K562 (cell line): ENCODE measurements around the gene HOXB4. TPM values are rescaled to one million over a fixed set of nuclear protein-coding genes. Genes with fewer than 3 reads are reported as not detected.

ENCODE experiments used
- ATAC-seq: fragments of 200-7000 bp; cut with Tn5 transposase; 3 replicates; pipeline ENCODE4 v1.9.1; 2020; ENCODE audit warnings: moderate library complexity
- BruUV-seq: library from RNA; stranded (reverse); fragments of 400-500 nt; replicated peaks from 2 replicates; lab custom pipeline; 2021; lab: Mats Ljungman, UMichigan
- CTCF ChIA-PET: fragments of 300-600 bp; formaldehyde crosslinking; extraction: SDS; loops from one replicate; lab custom pipeline; 2021; ENCODE audit warnings: low intra/inter-chr PET ratio; lab: Yijun Ruan, JAX
- POLR2A ChIA-PET: fragments of 300-600, 350-650 bp; sonication (Branson Sonifier 250); formaldehyde crosslinking; extraction: SDS; loops from one replicate; lab custom pipeline; 2021; ENCODE audit warnings: antibody characterized with exemption, inconsistent platforms; lab: Yijun Ruan, JAX
- DNase-seq, 4 experiments: peaks; one replicate each; pipeline versions ENCODE4 v3.0.0 to v3.0.0-alpha.2; 2011 to 2018; ENCODE audit warnings: low spot score in 3 of 4, mixed read lengths in 3 of 4; ENCODE audit errors: extremely low read depth in 1 of 4
- FAIRE-seq: peaks from 2 replicates; lab custom pipeline; 2011; peaks lifted over from hg19 to GRCh38; lab: Jason Lieb, UNC
- H2AFZ ChIP-seq: 2 replicates; pipeline ENCODE4 v1.6.0; 2011; ENCODE audit warnings: low read depth, low read length, control low read depth, inconsistent platforms
- H3K27ac ChIP-seq: fragments of 200-600 bp; 3 replicates; pipeline ENCODE4 v1.8.0; 2011; ENCODE audit warnings: low read depth, mild to moderate bottlenecking, control low read depth, inconsistent platforms, low read length, moderate library complexity, mixed read lengths; ENCODE audit errors: extremely low read depth
- H3K27me3 ChIP-seq, 2 experiments: fragments of 300-600 bp in 1 of 2; 2 replicates in 1 of 2; 3 replicates in 1 of 2; pipeline versions ENCODE4 v1.6.0 to v1.8.0; 2011; ENCODE audit warnings: inconsistent platforms in 2 of 2, low read length in 2 of 2, mild to moderate bottlenecking in 1 of 2, mixed read lengths in 1 of 2, moderate library complexity in 1 of 2; ENCODE audit not compliant: control insufficient read depth in 2 of 2, insufficient read depth in 2 of 2
- H3K36me3 ChIP-seq: fragments of 300-600 bp; 3 replicates; pipeline ENCODE4 v1.8.0; 2011; ENCODE audit warnings: mild to moderate bottlenecking, low read length, inconsistent platforms; ENCODE audit not compliant: control insufficient read depth, insufficient read depth
- H3K4me1 ChIP-seq, 2 experiments: fragments of 200-600 bp in 1 of 2; replicated peaks in 1 of 2; 2 replicates in 1 of 2; 3 replicates in 1 of 2; pipeline versions ENCODE4 v1.5.1 to v1.8.0; 2011; ENCODE audit warnings: inconsistent platforms in 2 of 2, low read length in 2 of 2, mild to moderate bottlenecking in 1 of 2, mixed read lengths in 1 of 2, moderate library complexity in 1 of 2; ENCODE audit not compliant: control insufficient read depth in 2 of 2, insufficient read depth in 2 of 2
- H3K4me2 ChIP-seq: 2 replicates; pipeline ENCODE4 v1.6.1; 2011; ENCODE audit warnings: low read length, control low read depth, inconsistent platforms, mixed read lengths; ENCODE audit not compliant: insufficient read depth
- H3K4me3 ChIP-seq: fragments of 200-600 bp; sonication (generic), shearing (Covaris generic); 2 replicates; pipeline ENCODE4 v1.5.1; 2016; ENCODE audit warnings: control low read depth, inconsistent platforms
- H3K79me2 ChIP-seq: fragments of 200-600 bp; 3 replicates; pipeline ENCODE4 v1.8.0; 2011; ENCODE audit warnings: low read length, inconsistent platforms; ENCODE audit not compliant: control insufficient read depth, insufficient read depth
- H3K9ac ChIP-seq, 2 experiments: 2 replicates each; pipeline versions ENCODE4 v1.6.0 to v1.6.1; 2011; ENCODE audit warnings: low read depth in 2 of 2, low read length in 2 of 2, control low read depth in 1 of 2, inconsistent platforms in 1 of 2, mild to moderate bottlenecking in 1 of 2, mixed read lengths in 1 of 2; ENCODE audit not compliant: insufficient read depth in 1 of 2
- H3K9me1 ChIP-seq: one replicate; pipeline ENCODE4 v1.6.0; 2011; ENCODE audit warnings: inconsistent platforms, mild to moderate bottlenecking, low read length, moderate library complexity; ENCODE audit not compliant: control insufficient read depth, insufficient read depth
- H3K9me3 ChIP-seq: replicated peaks from 2 replicates; pipeline ENCODE4 v1.5.1; 2011; ENCODE audit warnings: low read depth, low read length, inconsistent platforms; ENCODE audit not compliant: control insufficient read depth, insufficient read depth
- H4K20me1 ChIP-seq: replicated peaks from 2 replicates; pipeline ENCODE4 v1.6.1; 2011; ENCODE audit warnings: low read length, inconsistent platforms, mixed read lengths; ENCODE audit not compliant: control insufficient read depth, insufficient read depth
- EGR1 ChIP-seq: fragments of 450-650 bp; conservative IDR thresholded peaks from 2 replicates; pipeline ENCODE4 v1.6.1; 2017; ENCODE audit warnings: mild to moderate bottlenecking
- EHMT2 ChIP-seq: fragments of 450-650 bp; IDR thresholded peaks from 2 replicates; pipeline ENCODE4 v1.6.1; 2018; ENCODE audit warnings: antibody characterized with exemption
- HDAC8 ChIP-seq: fragments of 450-650 bp; IDR thresholded peaks from 2 replicates; pipeline ENCODE4 v1.6.1; 2016; ENCODE audit warnings: mild to moderate bottlenecking, missing genetic modification characterization, moderate library complexity, missing compliant biosample characterization
- HMG20A ChIP-seq: fragments of 450-650 bp; formaldehyde crosslinking; conservative IDR thresholded peaks from 2 replicates; pipeline ENCODE4 v1.4.0; 2020; ENCODE audit warnings: mild to moderate bottlenecking, mixed read lengths
- HOXB6 ChIP-seq: fragments of 250-450 bp; sonication (Bioruptor Pico); IDR thresholded peaks from 2 replicates; pipeline ENCODE4 v1.5.1; 2022; ENCODE audit warnings: mild to moderate bottlenecking, borderline replicate concordance
- MED1 ChIP-seq: sonication (generic); formaldehyde crosslinking; IDR thresholded peaks from 2 replicates; pipeline ENCODE4 v1.8.1; 2023; ENCODE audit warnings: missing genetic modification reagents, borderline replicate concordance
- MEIS2 ChIP-seq: fragments of 450-650 bp; IDR thresholded peaks from 2 replicates; pipeline ENCODE4 v1.6.1; 2014; ENCODE audit warnings: mild to moderate bottlenecking; ENCODE audit not compliant: partially characterized antibody
- MTA2 ChIP-seq: fragments of 450-650 bp; IDR thresholded peaks from 2 replicates; pipeline ENCODE4 v1.6.1; 2016; ENCODE audit warnings: low read depth
- NCOA2 ChIP-seq, 2 experiments: fragments of 450-650 bp; IDR thresholded peaks; 2 replicates each; pipeline ENCODE4 v1.6.1; 2018; ENCODE audit warnings: mild to moderate bottlenecking in 2 of 2, moderate library complexity in 1 of 2; ENCODE audit not compliant: partially characterized antibody in 2 of 2
- PBX2 ChIP-seq, 2 experiments: IDR thresholded peaks in 1 of 2; conservative IDR thresholded peaks in 1 of 2; 2 replicates each; pipeline ENCODE4 v1.6.1; 2016; ENCODE audit warnings: low read depth in 2 of 2, mild to moderate bottlenecking in 1 of 2, missing compliant biosample characterization in 1 of 2, missing genetic modification characterization in 1 of 2, moderate library complexity in 1 of 2
- PRPF4 ChIP-seq: fragments of 200-400 bp; formaldehyde crosslinking; IDR thresholded peaks from one replicate; pipeline ENCODE4 v1.6.1; 2017; ENCODE audit warnings: low read length, low read depth, mild to moderate bottlenecking; ENCODE audit not compliant: insufficient read depth, poor library complexity, severe bottlenecking
- RBM17 ChIP-seq: fragments of 200-400 bp; formaldehyde crosslinking; IDR thresholded peaks from 2 replicates; pipeline ENCODE4 v1.6.1; 2017; ENCODE audit warnings: low read depth, mild to moderate bottlenecking, low read length, borderline replicate concordance
- TCF3 ChIP-seq: sonication (generic); formaldehyde crosslinking; IDR thresholded peaks from 2 replicates; pipeline ENCODE4 v1.4.0; 2020; ENCODE audit warnings: mild to moderate bottlenecking, missing genetic modification reagents
- WGBS: fragments of 100-300 bp; shearing (Covaris generic); methylation state at CpG from one replicate; pipeline ENCODE4 v1.1.6; 2016; ENCODE audit warnings: low coverage, mixed read lengths; ENCODE audit not compliant: insufficient coverage; ENCODE audit errors: missing lambda C conversion rate; 5-methylcytosine and 5-hydroxymethylcytosine counted together
- in situ Hi-C: fragments of 300-500 bp; cut with MboI; formaldehyde crosslinking; loops from 4 replicates; pipeline ENCODE4 v1.15.0; 2018; ENCODE audit warnings: inconsistent platforms, mixed read lengths
- intact Hi-C: fragments of 100-400 bp; cut with micrococcal nuclease; formaldehyde crosslinking; loops from 2 replicates; pipeline ENCODE4 v1.14.2; 2022
- polyA plus RNA-seq, 8 experiments: library from polyadenylated mRNA; depleted of rRNA in 4 of 8; stranded (reverse) in 5 of 8; unstranded in 3 of 8; fragments of >200 nt; fragmentation: Nextera tagmentation in 2 of 8; fragmentation: Illumina TruSeq in 1 of 8; extraction: Ambion mirVana in 2 of 8; extraction: Trizol in 1 of 8; gene quantifications; 2 replicates each; pipeline versions ENCODE4 v1.2.1 to v1.2.3, GENCODE V29; 2011 to 2014; ENCODE audit warnings: inconsistent platforms in 1 of 8, missing spikeins in 1 of 8
- total RNA-seq, 7 experiments: library from RNA; depleted of rRNA in 6 of 7; stranded (reverse); fragments of >200 nt in 6 of 7; fragmentation: Illumina TruSeq in 2 of 7; extraction: Trizol in 2 of 7; gene quantifications; 2 replicates each; pipeline versions ENCODE4 v1.2.1 to v1.2.3, GENCODE V29; 2011 to 2021; ENCODE audit warnings: low replicate concordance in 1 of 7
- TF ChIP-seq, protein P1 (sequence below): fragments of 250-450 bp; sonication (Bioruptor Pico); IDR thresholded peaks from 2 replicates; pipeline ENCODE4 v1.5.0; 2021
- TF ChIP-seq, protein P2 (sequence below): fragments of 250-450 bp; sonication (Bioruptor Pico); IDR thresholded peaks from 2 replicates; pipeline ENCODE4 v1.8.0; 2021; ENCODE audit warnings: borderline replicate concordance, mild to moderate bottlenecking, moderate library complexity; ENCODE audit not compliant: poor library complexity, severe bottlenecking

The HOXB4 gene
- total and polyA plus RNA-seq, 9 of the 15 experiments (the other 6 are each of a cell fraction or from before 2014, with no cell fraction given) = 1.6 to 34.9 (median 14.9) TPM

DNA sequence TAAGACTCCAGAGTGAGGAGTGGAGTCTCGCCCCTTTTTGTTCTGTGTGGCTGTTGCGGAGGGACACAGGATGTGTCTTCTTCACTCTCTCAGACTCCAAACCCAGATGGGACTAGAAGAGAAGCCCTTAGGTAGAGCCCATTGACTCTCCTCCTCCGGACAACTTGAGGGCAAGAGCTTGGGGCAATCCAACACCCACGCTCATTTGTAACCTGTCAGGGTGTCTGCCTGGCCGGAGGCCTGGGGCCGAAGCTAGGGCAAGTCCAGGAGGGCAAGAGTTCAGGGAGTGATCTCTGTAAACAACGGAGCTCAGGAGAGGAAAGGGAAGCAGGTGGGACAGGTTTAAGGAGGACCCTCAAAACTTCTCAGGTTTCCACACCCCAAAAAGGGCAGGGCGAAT is 45.9 kb downstream of the HOXB4 start:
- Histone ChIP-seq H2AFZ (peak overlapping the region; percentile 79), H3K4me1 (peaks cover 31 to 40% of the 10 kb centered on the region in 2 experiments; a peak in 4 of 5 replicates), H4K20me1 (no peaks in the 10 kb centered on the region), H3K79me2 (no peaks in the 10 kb centered on the region), H3K27ac (no peak overlapping the region; the same call in 2 of the 3 replicates), H3K27me3 (no peaks in the 10 kb centered on the region), H3K9ac (peak overlapping the region; percentile 3 to 80; a peak in 2 of 4 replicates), H3K4me3 (no peak overlapping the region), H3K9me3 (no peaks in the 10 kb centered on the region), H3K9me1 (no peaks in the 10 kb centered on the region), H3K4me2 (no peak overlapping the region), H3K36me3 (no peaks in the 10 kb centered on the region)
- ChIA-PET POLR2A (interaction anchor here (1.9 to 2.9 kb wide), 2 partner anchors 9 to 25 kb away, joined by 9 to 13 read pairs; no protein-coding TSS in a partner anchor), CTCF (no interaction called here)
- FAIRE-seq (no peak), ATAC-seq (peak; percentile 15; the same call in 1 of the 3 replicates), DNase-seq (no peak)
- intact Hi-C loops (no loop called here), in situ Hi-C loops (no loop called here)
- TF ChIP-seq MED1 (CRISPR knock-in tag) (no peak), TCF3 (CRISPR knock-in tag) (no peak), PBX2 (CRISPR knock-in tag; IDR thresholded peaks at IDR 0.05; ENCODE audit: low read depth) (no peak), PBX2 (tag; conservative IDR thresholded peaks at IDR 0.05; ENCODE audit: low read depth) (peak; percentile 65), HMG20A (CRISPR knock-in tag) (no peak), MTA2 (no peak), RBM17 (no peak), NCOA2 (IDR thresholded peaks at IDR 0.05; ENCODE audit: partially characterized antibody in 2 of 2) (no peak), HOXB6 (CRISPR knock-in tag) (no peak), PRPF4 (no peak), HDAC8 (tag) (no peak), MEIS2 (peak; percentile 45), EHMT2 (no peak), EGR1 (peak; percentile 59)
- TF ChIP-seq, protein P1, sequence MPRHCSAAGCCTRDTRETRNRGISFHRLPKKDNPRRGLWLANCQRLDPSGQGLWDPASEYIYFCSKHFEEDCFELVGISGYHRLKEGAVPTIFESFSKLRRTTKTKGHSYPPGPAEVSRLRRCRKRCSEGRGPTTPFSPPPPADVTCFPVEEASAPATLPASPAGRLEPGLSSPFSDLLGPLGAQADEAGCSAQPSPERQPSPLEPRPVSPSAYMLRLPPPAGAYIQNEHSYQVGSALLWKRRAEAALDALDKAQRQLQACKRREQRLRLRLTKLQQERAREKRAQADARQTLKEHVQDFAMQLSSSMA (CRISPR knock-in tag) = no peak
- TF ChIP-seq, protein P2, sequence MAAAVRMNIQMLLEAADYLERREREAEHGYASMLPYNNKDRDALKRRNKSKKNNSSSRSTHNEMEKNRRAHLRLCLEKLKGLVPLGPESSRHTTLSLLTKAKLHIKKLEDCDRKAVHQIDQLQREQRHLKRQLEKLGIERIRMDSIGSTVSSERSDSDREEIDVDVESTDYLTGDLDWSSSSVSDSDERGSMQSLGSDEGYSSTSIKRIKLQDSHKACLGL = no peak
- BruUV-seq = no TSS peak
- WGBS = 34% methylated on average over 8 of the region's 8 CpGs
